CD4-positive, alpha-beta memory T cell (primary cell): ENCODE measurements around the gene APCDD1. TPM values are rescaled to one million over a fixed set of nuclear protein-coding genes. Genes with fewer than 3 reads are reported as not detected.

Experiments
- CTCF ChIA-PET: fragments of 350-600 bp; sonication (Branson Sonifier 250); formaldehyde crosslinking; loops from one replicate; lab custom pipeline; 2021; ENCODE audit warnings: inconsistent platforms; ENCODE audit not compliant: partially characterized antibody; lab: Charles Lee
- POLR2A ChIA-PET: fragments of 350-600 bp; sonication (Branson Sonifier 250); formaldehyde crosslinking; loops from one replicate; lab custom pipeline; 2021; ENCODE audit not compliant: partially characterized antibody; lab: Charles Lee
- DNase-seq, 5 donors: peaks; one replicate each; pipeline versions ENCODE4 v3.0.0 to v3.0.0-alpha.2; 2020 to 2022; ENCODE audit warnings: mixed read lengths in 1 of 5
- H3K27ac ChIP-seq: one replicate; pipeline ENCODE4 v1.7.0; 2013; ENCODE audit warnings: low read depth, low read length
- H3K27me3 ChIP-seq: 2 replicates; pipeline ENCODE4 v1.7.0; 2013; ENCODE audit warnings: mild to moderate bottlenecking, low read length, moderate library complexity; ENCODE audit not compliant: insufficient read depth
- H3K36me3 ChIP-seq: 2 replicates; pipeline ENCODE4 v1.7.0; 2013; ENCODE audit warnings: mild to moderate bottlenecking, low read length, moderate library complexity; ENCODE audit not compliant: insufficient read depth
- H3K4me1 ChIP-seq: 2 replicates; pipeline ENCODE4 v1.7.0; 2013; ENCODE audit warnings: mild to moderate bottlenecking, low read length, moderate library complexity; ENCODE audit not compliant: insufficient read depth
- H3K4me3 ChIP-seq, 2 donors: one replicate each; pipeline ENCODE4 v1.7.0; 2013; ENCODE audit warnings: low read length in 2 of 2, mild to moderate bottlenecking in 1 of 2
- H3K9me3 ChIP-seq, 2 donors: one replicate each; pipeline ENCODE4 v1.7.0; 2013; ENCODE audit warnings: low read length in 2 of 2, control low read depth in 1 of 2; ENCODE audit not compliant: control insufficient read depth in 1 of 2
- H3K27ac Mint-ChIP-seq, 7 donors: one replicate each; pipeline ENCODE4 v1.8.0; 2020 to 2021; ENCODE audit warnings: mixed read lengths in 7 of 7, mild to moderate bottlenecking in 6 of 7, inconsistent platforms in 3 of 7, moderate library complexity in 3 of 7
- H3K27me3 Mint-ChIP-seq, 2 donors: one replicate each; pipeline ENCODE4 v1.8.0; 2020 to 2021; ENCODE audit warnings: mixed read lengths in 2 of 2
- H3K36me3 Mint-ChIP-seq, 2 donors: one replicate each; pipeline ENCODE4 v1.8.0; 2020 to 2021; ENCODE audit warnings: mixed read lengths in 2 of 2, inconsistent platforms in 1 of 2, mild to moderate bottlenecking in 1 of 2
- H3K4me1 Mint-ChIP-seq, 4 donors: one replicate each; pipeline ENCODE4 v1.8.0; 2020 to 2021; ENCODE audit warnings: mixed read lengths in 4 of 4, mild to moderate bottlenecking in 1 of 4
- H3K4me3 Mint-ChIP-seq, 8 donors: one replicate each; pipeline ENCODE4 v1.8.0; 2020 to 2021; ENCODE audit warnings: mixed read lengths in 8 of 8, mild to moderate bottlenecking in 7 of 8, moderate library complexity in 6 of 8, inconsistent platforms in 3 of 8
- H3K9me3 Mint-ChIP-seq, 8 donors: one replicate each; pipeline ENCODE4 v1.8.0; 2020 to 2021; ENCODE audit warnings: mixed read lengths in 8 of 8, mild to moderate bottlenecking in 5 of 8, inconsistent platforms in 3 of 8, moderate library complexity in 1 of 8
- intact Hi-C: fragments of 100-400 bp; cut with micrococcal nuclease; formaldehyde crosslinking; loops from one replicate; pipeline ENCODE4 v1.15.1; 2023
- polyA plus RNA-seq, 2 donors: library from polyadenylated mRNA; unstranded; fragments of 300-500 nt; fragmentation: Illumina TruSeq; gene quantifications; one replicate each; pipeline ENCODE4 v1.2.3, GENCODE V29; 2021
- total RNA-seq, 2 experiments: library from RNA; stranded (reverse); gene quantifications; one replicate each; pipeline ENCODE4 v1.2.3, GENCODE V29; 2021

Gene APCDD1
- total and polyA plus RNA-seq, 4 experiments from 2014 or later: not detected

DNA sequence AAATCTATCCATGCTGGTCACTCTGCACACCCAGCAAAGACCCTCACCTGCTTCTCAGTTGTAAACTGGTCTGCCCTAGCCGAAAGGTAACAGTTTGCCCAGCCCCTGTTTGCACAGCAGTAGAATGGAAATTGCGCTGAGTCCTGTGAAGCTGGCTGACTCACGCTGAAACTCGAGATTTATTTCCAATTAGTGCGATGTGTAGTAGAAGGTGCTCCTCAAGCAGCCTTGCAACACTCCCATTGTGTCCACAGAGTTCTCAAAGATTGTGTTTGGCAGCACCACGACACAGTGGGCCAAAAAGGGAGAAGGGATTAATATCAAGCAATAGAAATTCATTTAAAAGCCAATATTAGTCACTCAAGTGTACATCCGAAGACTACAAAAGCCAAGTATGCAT is 21.7 kb upstream of the APCDD1 start:
- Mint-ChIP-seq H3K9me3 (peaks cover 0 to 4% (median 0%) of the 10 kb centered on the region in 8 donors), H3K4me1 (no peaks in the 10 kb centered on the region), H3K36me3 (no peaks in the 10 kb centered on the region), H3K4me3 (no peak overlapping the region), H3K27ac (no peak overlapping the region), H3K27me3 (peaks cover 0 to 8% of the 10 kb centered on the region in 2 donors)
- ChIA-PET POLR2A (no interaction called here), CTCF (no interaction called here)
- no peaks in the 10 kb centered on the region for H3K9me3 ChIP-seq
- intact Hi-C loops: no loop called here
- no peak overlapping the region for H3K27ac ChIP-seq
- no peak for DNase-seq
- no peaks in the 10 kb centered on the region for H3K36me3 ChIP-seq
- no peak overlapping the region for H3K4me3 ChIP-seq
- no peaks in the 10 kb centered on the region for H3K4me1 ChIP-seq
- no peaks in the 10 kb centered on the region for H3K27me3 ChIP-seq

DNA sequence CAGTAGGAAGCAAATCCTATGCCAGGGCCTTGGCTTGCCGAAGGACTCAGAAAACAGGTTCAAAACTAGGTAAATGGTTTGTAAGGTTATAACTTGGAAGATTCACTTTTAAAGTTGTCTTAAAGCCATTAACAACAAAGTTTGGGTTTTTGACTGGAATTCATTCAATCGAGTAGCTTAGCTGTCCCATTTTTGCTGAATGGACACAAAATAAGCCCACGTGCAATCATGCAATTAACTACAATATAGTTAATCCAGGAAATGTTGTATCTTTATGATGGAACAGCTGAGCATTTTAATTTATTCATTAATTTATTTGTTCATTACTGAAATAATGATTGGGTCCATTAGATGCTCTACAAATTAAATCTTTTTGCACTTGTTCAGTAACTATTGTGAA is 18.3 kb upstream of the APCDD1 start:
- no peaks in the 10 kb centered on the region for H3K9me3 ChIP-seq
- no peak overlapping the region for H3K4me3 ChIP-seq
- H3K27ac Mint-ChIP-seq: no peak overlapping the region
- no peaks in the 10 kb centered on the region for H3K36me3 ChIP-seq
- no peaks in the 10 kb centered on the region for H3K4me1 Mint-ChIP-seq
- intact Hi-C loops: no loop called here
- POLR2A ChIA-PET: no interaction called here
- H3K4me3 Mint-ChIP-seq: no peak overlapping the region
- H3K9me3 Mint-ChIP-seq: peaks cover 0 to 4% (median 0%) of the 10 kb centered on the region in 8 donors
- no peak overlapping the region for H3K27ac ChIP-seq
- no peaks in the 10 kb centered on the region for H3K27me3 ChIP-seq
- no peak for DNase-seq
- no peaks in the 10 kb centered on the region for H3K4me1 ChIP-seq
- no peaks in the 10 kb centered on the region for H3K36me3 Mint-ChIP-seq
- H3K27me3 Mint-ChIP-seq: peaks cover 3 to 11% of the 10 kb centered on the region in 2 donors
- CTCF ChIA-PET: no interaction called here

GRCh38 chr18:10437837-10438236 is 16.6 kb upstream of the APCDD1 start:
- Mint-ChIP-seq H3K36me3 (no peaks in the 10 kb centered on the region), H3K4me1 (no peaks in the 10 kb centered on the region), H3K9me3 (peaks cover 0 to 4% (median 0%) of the 10 kb centered on the region in 8 donors), H3K27ac (no peak overlapping the region), H3K4me3 (no peak overlapping the region), H3K27me3 (peaks cover 3 to 12% of the 10 kb centered on the region in 2 donors)
- no peaks in the 10 kb centered on the region for H3K9me3 ChIP-seq
- H3K36me3 ChIP-seq: no peaks in the 10 kb centered on the region
- no peak overlapping the region for H3K4me3 ChIP-seq
- no peak for DNase-seq
- ChIA-PET CTCF (no interaction called here), POLR2A (no interaction called here)
- H3K27ac ChIP-seq: no peak overlapping the region
- no peaks in the 10 kb centered on the region for H3K4me1 ChIP-seq
- intact Hi-C loops: no loop called here
- no peaks in the 10 kb centered on the region for H3K27me3 ChIP-seq

DNA sequence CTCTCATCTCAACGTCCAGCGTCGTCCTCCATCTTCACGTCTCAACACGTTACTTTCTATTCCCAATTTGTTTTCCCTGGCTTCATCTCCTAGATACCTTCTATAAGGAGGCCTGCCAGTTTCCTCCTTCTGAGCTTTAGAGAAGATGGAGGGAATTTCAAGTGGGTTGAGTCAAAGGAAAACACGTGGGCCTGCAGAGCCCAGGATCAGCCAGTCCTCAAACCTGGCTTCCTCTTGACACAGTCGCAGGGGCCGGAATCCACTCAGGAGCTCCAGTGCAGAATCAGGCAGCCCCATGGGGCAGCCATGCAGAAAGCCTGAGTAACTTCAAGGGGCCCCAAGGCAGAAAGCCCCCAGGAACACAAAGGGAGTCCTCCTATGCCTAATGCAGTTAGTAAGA is 14.5 kb upstream of the APCDD1 start:
- intact Hi-C loops: no loop called here
- no peaks in the 10 kb centered on the region for H3K4me1 Mint-ChIP-seq
- Histone ChIP-seq H3K36me3 (no peaks in the 10 kb centered on the region), H3K27ac (no peak overlapping the region), H3K9me3 (no peaks in the 10 kb centered on the region), H3K4me3 (no peak overlapping the region), H3K27me3 (no peaks in the 10 kb centered on the region), H3K4me1 (no peaks in the 10 kb centered on the region)
- H3K4me3 Mint-ChIP-seq: no peak overlapping the region
- H3K36me3 Mint-ChIP-seq: no peaks in the 10 kb centered on the region
- CTCF ChIA-PET: no interaction called here
- H3K27me3 Mint-ChIP-seq: peaks cover 4 to 9% of the 10 kb centered on the region in 2 donors
- no peak overlapping the region for H3K27ac Mint-ChIP-seq
- POLR2A ChIA-PET: no interaction called here
- no peak for DNase-seq
- H3K9me3 Mint-ChIP-seq: peaks cover 0 to 4% (median 0%) of the 10 kb centered on the region in 8 donors

DNA sequence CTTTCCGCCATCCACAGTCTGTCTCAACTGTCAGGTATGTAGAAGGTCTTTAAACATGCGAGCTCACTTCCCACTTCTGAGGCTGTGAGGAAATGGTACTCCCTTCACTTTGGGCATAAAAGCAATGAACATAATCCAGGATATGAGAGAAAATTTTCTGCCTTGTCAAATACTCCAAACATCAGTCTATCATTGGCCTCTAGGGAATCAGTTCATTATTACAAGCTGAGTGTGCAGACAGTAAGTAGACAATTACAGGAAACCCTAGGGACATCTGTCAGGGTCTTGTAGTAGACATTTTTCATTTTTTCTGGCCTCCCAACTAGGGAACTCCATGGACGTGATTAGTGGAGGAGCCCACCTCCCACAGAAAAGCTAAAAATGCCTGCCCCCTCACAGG is 13.6 kb upstream of the APCDD1 start:
- intact Hi-C loops: no loop called here
- no peaks in the 10 kb centered on the region for H3K9me3 ChIP-seq
- peaks cover 4 to 9% of the 10 kb centered on the region in 2 donors for H3K27me3 Mint-ChIP-seq
- H3K27ac Mint-ChIP-seq: no peak overlapping the region
- no peak overlapping the region for H3K4me3 ChIP-seq
- no peak overlapping the region for H3K4me3 Mint-ChIP-seq
- no peaks in the 10 kb centered on the region for H3K36me3 Mint-ChIP-seq
- no peaks in the 10 kb centered on the region for H3K36me3 ChIP-seq
- POLR2A ChIA-PET: no interaction called here
- H3K27ac ChIP-seq: no peak overlapping the region
- no peaks in the 10 kb centered on the region for H3K27me3 ChIP-seq
- no peak for DNase-seq
- CTCF ChIA-PET: interaction anchor here (1.5 kb wide), 1 partner anchor 10 kb away, joined by 3 read pairs; no protein-coding TSS in a partner anchor
- no peaks in the 10 kb centered on the region for H3K4me1 ChIP-seq
- H3K4me1 Mint-ChIP-seq: no peaks in the 10 kb centered on the region
- peaks cover 0 to 4% (median 0%) of the 10 kb centered on the region in 8 donors for H3K9me3 Mint-ChIP-seq

DNA sequence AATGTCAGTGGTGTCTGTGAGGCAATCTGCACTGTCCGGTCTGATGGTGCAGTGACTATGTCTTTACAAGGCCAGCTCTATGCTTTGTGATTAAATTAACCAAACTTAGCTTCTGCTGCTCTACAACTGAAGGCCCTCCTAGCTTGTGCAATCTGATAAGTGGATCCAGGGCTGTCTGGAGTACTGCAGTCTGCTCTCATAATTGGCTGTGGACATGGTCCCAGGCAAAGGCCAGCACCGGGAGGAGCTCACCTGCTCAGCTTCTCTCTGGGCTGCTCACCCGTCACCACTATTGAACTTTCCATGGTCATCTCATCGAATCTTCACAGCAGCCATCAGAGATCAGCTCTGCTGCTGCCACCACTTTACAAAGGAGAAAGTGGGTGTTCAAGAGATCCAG is 13.0 kb upstream of the APCDD1 start:
- H3K4me3 Mint-ChIP-seq: no peak overlapping the region
- peaks cover 4 to 9% of the 10 kb centered on the region in 2 donors for H3K27me3 Mint-ChIP-seq
- DNase-seq: no peak
- Histone ChIP-seq H3K36me3 (no peaks in the 10 kb centered on the region), H3K4me1 (no peaks in the 10 kb centered on the region), H3K9me3 (no peaks in the 10 kb centered on the region), H3K27me3 (no peaks in the 10 kb centered on the region), H3K27ac (no peak overlapping the region), H3K4me3 (no peak overlapping the region)
- peaks cover 0 to 4% (median 0%) of the 10 kb centered on the region in 8 donors for H3K9me3 Mint-ChIP-seq
- CTCF ChIA-PET: interaction anchor here (1.5 kb wide), 1 partner anchor 11 kb away, joined by 3 read pairs; no protein-coding TSS in a partner anchor
- intact Hi-C loops: no loop called here
- H3K4me1 Mint-ChIP-seq: no peaks in the 10 kb centered on the region
- H3K27ac Mint-ChIP-seq: no peak overlapping the region
- H3K36me3 Mint-ChIP-seq: no peaks in the 10 kb centered on the region
- POLR2A ChIA-PET: no interaction called here

DNA sequence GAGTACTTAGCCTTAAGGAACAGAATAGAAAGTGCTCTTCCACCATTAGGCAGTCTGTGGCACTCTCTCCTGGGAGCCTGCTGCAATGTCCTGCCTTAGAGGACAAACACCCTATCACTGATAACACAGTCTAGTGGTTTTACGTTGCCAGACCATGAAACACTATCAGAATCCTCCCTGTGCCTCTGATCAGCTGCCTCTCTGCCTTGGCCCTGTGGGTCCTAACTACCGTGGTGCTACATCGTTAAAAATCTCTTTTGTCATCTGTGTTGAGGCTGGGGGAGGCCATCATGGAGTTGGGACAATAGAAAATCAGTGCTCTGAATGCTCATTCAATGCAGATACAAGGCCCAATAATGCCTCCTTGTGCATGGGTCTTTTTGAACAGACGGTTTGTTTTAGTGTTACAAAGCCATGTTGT is 11.9 kb upstream of the APCDD1 start:
- Mint-ChIP-seq H3K27me3 (peaks cover 4 to 9% of the 10 kb centered on the region in 2 donors), H3K4me1 (no peaks in the 10 kb centered on the region), H3K36me3 (no peaks in the 10 kb centered on the region), H3K4me3 (no peak overlapping the region), H3K27ac (no peak overlapping the region), H3K9me3 (peaks cover 0 to 4% (median 0%) of the 10 kb centered on the region in 8 donors)
- Histone ChIP-seq H3K4me3 (no peak overlapping the region), H3K4me1 (no peaks in the 10 kb centered on the region), H3K36me3 (no peaks in the 10 kb centered on the region), H3K27me3 (no peaks in the 10 kb centered on the region), H3K9me3 (no peaks in the 10 kb centered on the region), H3K27ac (no peak overlapping the region)
- DNase-seq: no peak
- intact Hi-C loops: no loop called here
- CTCF ChIA-PET: no interaction called here
- POLR2A ChIA-PET: no interaction called here

DNA sequence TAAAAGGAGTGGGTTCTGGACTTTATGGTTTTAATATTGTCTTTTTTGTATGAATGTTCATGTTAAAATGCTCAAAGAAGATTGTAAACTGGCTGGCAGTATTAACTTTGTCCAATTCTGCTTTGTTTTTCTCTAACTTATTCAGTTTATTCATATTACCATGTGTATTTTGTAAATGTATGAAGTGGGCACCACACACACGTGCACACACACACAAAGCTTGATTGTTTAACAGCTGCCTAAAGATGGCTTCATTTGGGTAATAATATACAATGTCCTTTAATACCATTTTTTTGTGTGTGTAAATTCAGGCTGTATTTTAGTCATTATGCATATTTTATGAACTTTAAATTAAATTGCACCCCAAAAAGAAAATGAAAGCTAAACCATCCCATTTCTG is 11.4 kb upstream of the APCDD1 start:
- Mint-ChIP-seq H3K9me3 (peaks cover 0 to 4% (median 0%) of the 10 kb centered on the region in 8 donors), H3K27me3 (peaks cover 5 to 7% of the 10 kb centered on the region in 2 donors), H3K4me3 (no peak overlapping the region), H3K4me1 (no peaks in the 10 kb centered on the region), H3K36me3 (no peaks in the 10 kb centered on the region), H3K27ac (no peak overlapping the region)
- H3K36me3 ChIP-seq: no peaks in the 10 kb centered on the region
- intact Hi-C loops: no loop called here
- H3K27ac ChIP-seq: no peak overlapping the region
- no peaks in the 10 kb centered on the region for H3K9me3 ChIP-seq
- no peaks in the 10 kb centered on the region for H3K27me3 ChIP-seq
- ChIA-PET POLR2A (no interaction called here), CTCF (no interaction called here)
- no peak overlapping the region for H3K4me3 ChIP-seq
- no peak for DNase-seq
- no peaks in the 10 kb centered on the region for H3K4me1 ChIP-seq
